Lower leg skin (tissue), 4 donors: Measurements from ENCODE around the gene COASY. TPM values are rescaled to one million over a fixed set of nuclear protein-coding genes. Genes with fewer than 3 reads are reported as not detected.

Experiments used
- DNase-seq, 2 donors: peaks; one replicate each; pipeline ENCODE4 v3.0.0-alpha.2; 2019; ENCODE audit warnings: low spot score in 2 of 2
- H3K4me3 ChIP-seq: fragments of 200-600 bp; sonication (generic); 2 replicates; pipeline ENCODE4 v1.5.1; 2017; ENCODE audit warnings: mild to moderate bottlenecking, low read depth; ENCODE audit not compliant: poor library complexity, severe bottlenecking
- POLR2A ChIP-seq, 2 donors: fragments of 450-650 bp; IDR thresholded peaks; one replicate each; pipeline ENCODE4 v1.6.1; 2016 to 2017; ENCODE audit warnings: antibody characterized with exemption in 2 of 2, mild to moderate bottlenecking in 1 of 2, moderate library complexity in 1 of 2
- WGBS, 2 donors: methylation state at CpG; one replicate each; pipeline ENCODE4 v1.1.5; 2018; 5-methylcytosine and 5-hydroxymethylcytosine counted together
- intact Hi-C: fragments of 100-400 bp; cut with DNase I; formaldehyde crosslinking; loops from one replicate; pipeline ENCODE4 v1.15.0; 2023; ENCODE audit warnings: low total_unique reads
- total RNA-seq, 4 donors: library from RNA; depleted of rRNA; stranded (reverse); fragments of >200 nt; gene quantifications; one replicate each; pipeline ENCODE4 v1.1.0, GENCODE V29; 2016
- TF ChIP-seq, protein P1 (sequence below), 3 donors: fragments of 450-650 bp; IDR thresholded peaks; one replicate each; pipeline ENCODE4 v1.5.1; 2016; ENCODE audit warnings: antibody characterized with exemption in 3 of 3, mild to moderate bottlenecking in 3 of 3, moderate library complexity in 2 of 3

Gene COASY
- total RNA-seq, 4 donors from 2014 or later: 32.4 to 49.5 (median 41.7) TPM

DNA sequence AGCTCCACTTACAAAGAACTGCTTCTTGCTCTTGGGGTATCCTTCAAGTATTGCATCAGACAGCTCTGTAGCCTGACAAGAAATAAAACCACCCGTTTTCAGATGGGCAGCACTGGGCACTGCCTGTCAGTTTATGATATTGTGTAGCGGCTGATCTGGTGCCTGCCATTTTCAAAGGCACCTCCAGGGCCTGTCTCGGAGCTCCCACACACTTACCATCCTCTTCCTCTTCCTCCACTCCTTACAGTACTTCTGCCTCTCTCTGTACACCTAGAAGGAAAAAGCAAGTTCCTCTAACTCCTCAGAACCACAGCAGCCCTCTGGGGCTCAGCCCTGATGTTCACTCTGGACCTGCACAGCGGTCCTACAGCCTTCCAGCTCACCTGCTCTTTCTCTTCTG lies 11.1 kb downstream of the COASY start:
- no peak for DNase-seq
- TF ChIP-seq POLR2A (IDR thresholded peaks at IDR 0.05): no peak
- TF ChIP-seq, protein P1, sequence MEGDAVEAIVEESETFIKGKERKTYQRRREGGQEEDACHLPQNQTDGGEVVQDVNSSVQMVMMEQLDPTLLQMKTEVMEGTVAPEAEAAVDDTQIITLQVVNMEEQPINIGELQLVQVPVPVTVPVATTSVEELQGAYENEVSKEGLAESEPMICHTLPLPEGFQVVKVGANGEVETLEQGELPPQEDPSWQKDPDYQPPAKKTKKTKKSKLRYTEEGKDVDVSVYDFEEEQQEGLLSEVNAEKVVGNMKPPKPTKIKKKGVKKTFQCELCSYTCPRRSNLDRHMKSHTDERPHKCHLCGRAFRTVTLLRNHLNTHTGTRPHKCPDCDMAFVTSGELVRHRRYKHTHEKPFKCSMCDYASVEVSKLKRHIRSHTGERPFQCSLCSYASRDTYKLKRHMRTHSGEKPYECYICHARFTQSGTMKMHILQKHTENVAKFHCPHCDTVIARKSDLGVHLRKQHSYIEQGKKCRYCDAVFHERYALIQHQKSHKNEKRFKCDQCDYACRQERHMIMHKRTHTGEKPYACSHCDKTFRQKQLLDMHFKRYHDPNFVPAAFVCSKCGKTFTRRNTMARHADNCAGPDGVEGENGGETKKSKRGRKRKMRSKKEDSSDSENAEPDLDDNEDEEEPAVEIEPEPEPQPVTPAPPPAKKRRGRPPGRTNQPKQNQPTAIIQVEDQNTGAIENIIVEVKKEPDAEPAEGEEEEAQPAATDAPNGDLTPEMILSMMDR (IDR thresholded peaks at IDR 0.05): no peak
- WGBS, 2 donors: 76 to 78% methylated on average over 4 of the region's 4 CpGs
- intact Hi-C loops: loop anchor here (10.0 kb wide), 1 partner anchor 112 kb away; the partner anchor contains the start of genes CCR10 and CNTNAP1
- H3K4me3 ChIP-seq: no peak overlapping the region

- no peak for TF ChIP-seq POLR2A (IDR thresholded peaks at IDR 0.05)
- TF ChIP-seq, protein P1 (IDR thresholded peaks at IDR 0.05): no peak
- DNase-seq: no peak
- 82 to 83% methylated on average over 3 of the region's 3 CpGs for WGBS, 2 donors
- H3K4me3 ChIP-seq: no peak overlapping the region
- intact Hi-C loops: loop anchor here (10.0 kb wide), 1 partner anchor 110 kb away; the partner anchor contains the start of genes CCR10 and CNTNAP1
These were observed 12.5 kb downstream of the COASY start for GRCh38 chr17:42574463-42574862.

DNA sequence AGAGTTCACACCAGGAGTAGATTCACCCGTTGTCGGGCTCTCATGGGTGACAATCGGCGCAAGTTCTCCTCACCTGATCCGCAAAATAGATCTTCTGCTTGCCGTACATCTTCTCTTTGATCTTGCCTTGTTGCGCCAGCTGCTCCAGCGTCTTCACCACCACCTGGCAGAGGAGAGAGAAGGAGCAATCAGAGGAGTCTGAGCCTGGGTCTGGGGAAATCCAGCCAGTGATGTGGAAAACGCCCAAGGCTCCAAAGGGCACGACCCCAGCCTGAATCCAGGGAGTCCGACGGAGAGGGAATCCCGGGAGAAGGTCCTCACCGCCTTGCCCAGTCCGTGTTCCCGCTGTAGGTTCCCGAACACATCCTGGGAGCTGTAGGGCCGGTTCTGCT lies 15.2 kb downstream of the COASY start:
- intact Hi-C loops: loop anchor here (10.0 kb wide), 1 partner anchor 108 kb away; the partner anchor contains the start of genes CCR10 and CNTNAP1
- 4% methylated on average over 17 to 18 of the region's 18 CpGs for WGBS, 2 donors
- DNase-seq: no peak
- H3K4me3 ChIP-seq: peak overlapping the region; percentile 33
- TF ChIP-seq, protein P1 (IDR thresholded peaks at IDR 0.05): no peak
- no peak for TF ChIP-seq POLR2A (IDR thresholded peaks at IDR 0.05)

GRCh38 chr17:42577532-42578281 lies 15.8 kb downstream of the COASY start, which contains the start of gene PSMC3IP:
PSMC3IP (minus strand) TSS chr17:42577729; CDS start chr17:42577686, 43 bp downstream.
- 0 to 1% methylated on average over 43 to 47 of the region's 52 CpGs for WGBS, 2 donors
- peak; percentile 95 to 99 for DNase-seq
- intact Hi-C loops: loop anchor here (10.0 kb wide), 1 partner anchor 107 kb away; the partner anchor contains the start of genes CCR10 and CNTNAP1
- peak within 1 kb of the TSS; percentile 38 for H3K4me3 ChIP-seq
- TF ChIP-seq, protein P1 (IDR thresholded peaks at IDR 0.05): peak in 1 of 3 donors; percentile 7
- no peak for TF ChIP-seq POLR2A (IDR thresholded peaks at IDR 0.05)

GRCh38 chr17:42578282-42578869 lies 16.4 kb downstream of the COASY start:
- 1% methylated on average over 20 of the region's 20 CpGs for WGBS, 2 donors

More at GRCh38 chr17:42578282-42578869, 16.4 kb downstream of the COASY start:
- TF ChIP-seq, protein P1 (IDR thresholded peaks at IDR 0.05): peak in 1 of 3 donors; percentile 68
- no peak for TF ChIP-seq POLR2A (IDR thresholded peaks at IDR 0.05)
- peak overlapping the region; percentile 38 for H3K4me3 ChIP-seq
- DNase-seq: peak; percentile 72 to 92
- intact Hi-C loops: loop anchor here (10.0 kb wide), 1 partner anchor 106 kb away; the partner anchor contains the start of genes CCR10 and CNTNAP1
